Erythroblast (primary cell): ENCODE data around the gene MTREX.

ENCODE experiments used
- GATA1 ChIP-seq: IDR thresholded peaks from 2 replicates; pipeline ENCODE4 v1.6.1; 2011; ENCODE audit warnings: low read depth, mild to moderate bottlenecking, control low read depth, low read length, moderate library complexity
- POLR2A ChIP-seq: IDR thresholded peaks from 2 replicates; pipeline ENCODE4 v1.6.1; 2011; ENCODE audit warnings: mild to moderate bottlenecking, low read length

GRCh38 chr5:55459572-55459971 is 151.8 kb downstream of the MTREX start:
- TF ChIP-seq POLR2A, result no peak
- TF ChIP-seq GATA1, result no peak
